HEK293 (cell line): ENCODE results near the gene PRICKLE1.

Source experiments
- GLI2 ChIP-seq: fragments of 450-650 bp; formaldehyde crosslinking; IDR thresholded peaks from 2 replicates; pipeline ENCODE4; 2017; ENCODE audit warnings: missing biosample characterization, missing genetic modification characterization, low read depth, borderline replicate concordance
- HOXC10 ChIP-seq: sonication (generic); formaldehyde crosslinking; IDR thresholded peaks from 2 replicates; pipeline ENCODE4 v1.8.1; 2023; ENCODE audit warnings: mild to moderate bottlenecking, missing genetic modification reagents
- KLF1 ChIP-seq: fragments of 450-650 bp; formaldehyde crosslinking; IDR thresholded peaks from 2 replicates; pipeline ENCODE4 v1.5.1; 2016; ENCODE audit warnings: missing biosample characterization, missing genetic modification characterization
- KLF16 ChIP-seq: fragments of 450-650 bp; formaldehyde crosslinking; IDR thresholded peaks from 2 replicates; pipeline ENCODE4 v1.5.1; 2017; ENCODE audit warnings: missing biosample characterization, missing genetic modification characterization
- REPIN1 ChIP-seq: fragments of 450-650 bp; formaldehyde crosslinking; IDR thresholded peaks from 2 replicates; pipeline ENCODE4 v1.5.1; 2017; ENCODE audit warnings: missing biosample characterization, missing genetic modification characterization, low read depth
- SCRT1 ChIP-seq: fragments of 450-650 bp; formaldehyde crosslinking; IDR thresholded peaks from 2 replicates; pipeline ENCODE4 v1.5.1; 2016; ENCODE audit warnings: missing biosample characterization, missing genetic modification characterization, borderline replicate concordance
- SP2 ChIP-seq: fragments of 450-650 bp; formaldehyde crosslinking; IDR thresholded peaks from 2 replicates; pipeline ENCODE4 v1.5.1; 2016; ENCODE audit warnings: missing biosample characterization, missing genetic modification characterization
- SP7 ChIP-seq: fragments of 450-650 bp; formaldehyde crosslinking; IDR thresholded peaks from 2 replicates; pipeline ENCODE4 v1.5.1; 2016; ENCODE audit warnings: missing biosample characterization, missing genetic modification characterization
- ZBTB17 ChIP-seq: fragments of 450-650 bp; formaldehyde crosslinking; IDR thresholded peaks from 2 replicates; pipeline ENCODE4 v1.5.1; 2016; ENCODE audit warnings: missing biosample characterization, missing genetic modification characterization
- ZBTB7A ChIP-seq: fragments of 450-650 bp; formaldehyde crosslinking; IDR thresholded peaks from 2 replicates; pipeline ENCODE4 v1.5.1; 2016; ENCODE audit warnings: low read depth, missing biosample characterization, missing genetic modification characterization
- ZFP69B ChIP-seq: fragments of 450-650 bp; formaldehyde crosslinking; IDR thresholded peaks from 2 replicates; pipeline ENCODE4 v1.5.1; 2016; ENCODE audit warnings: missing biosample characterization, missing genetic modification characterization
- ZNF114 ChIP-seq: fragments of 450-650 bp; formaldehyde crosslinking; IDR thresholded peaks from 2 replicates; pipeline ENCODE4 v1.5.0; 2017; ENCODE audit warnings: missing biosample characterization, missing genetic modification characterization
- ZNF23 ChIP-seq: fragments of 450-650 bp; formaldehyde crosslinking; IDR thresholded peaks from 2 replicates; pipeline ENCODE4 v1.5.1; 2016; ENCODE audit warnings: missing biosample characterization, missing genetic modification characterization, borderline replicate concordance
- ZNF274 ChIP-seq, 2 experiments: fragments of 200-500 bp in 1 of 2; fragments of 450-650 bp in 1 of 2; sonication (Bioruptor generic) in 1 of 2; formaldehyde crosslinking in 1 of 2; IDR thresholded peaks; 2 replicates each; pipeline versions ENCODE4 v1.5.1 to v1.6.1; 2014 to 2016; ENCODE audit warnings: borderline replicate concordance in 1 of 2, inconsistent platforms in 1 of 2, low read length in 1 of 2, missing biosample characterization in 1 of 2, missing genetic modification characterization in 1 of 2
- ZNF350 ChIP-seq: fragments of 450-650 bp; formaldehyde crosslinking; IDR thresholded peaks from 2 replicates; pipeline ENCODE4 v1.5.0; 2017; ENCODE audit warnings: missing biosample characterization, mild to moderate bottlenecking, missing genetic modification characterization
- ZNF394 ChIP-seq: fragments of 450-650 bp; formaldehyde crosslinking; IDR thresholded peaks from 2 replicates; pipeline ENCODE4 v1.5.1; 2016; ENCODE audit warnings: missing biosample characterization, missing genetic modification characterization, mild to moderate bottlenecking, moderate library complexity, borderline replicate concordance
- ZNF404 ChIP-seq: fragments of 450-650 bp; formaldehyde crosslinking; IDR thresholded peaks from 2 replicates; pipeline ENCODE4 v1.5.1; 2017; ENCODE audit warnings: missing biosample characterization, missing genetic modification characterization
- ZNF416 ChIP-seq: fragments of 450-650 bp; formaldehyde crosslinking; IDR thresholded peaks from 2 replicates; pipeline ENCODE4 v1.5.1; 2016; ENCODE audit warnings: missing biosample characterization, missing genetic modification characterization
- ZNF423 ChIP-seq: fragments of 450-650 bp; formaldehyde crosslinking; IDR thresholded peaks from 2 replicates; pipeline ENCODE4 v1.5.1; 2016; ENCODE audit warnings: missing biosample characterization, missing genetic modification characterization
- ZNF433 ChIP-seq: fragments of 450-650 bp; formaldehyde crosslinking; IDR thresholded peaks from 2 replicates; pipeline ENCODE4 v1.5.1; 2016; ENCODE audit warnings: missing biosample characterization, missing genetic modification characterization, low read depth
- ZNF449 ChIP-seq: fragments of 450-650 bp; formaldehyde crosslinking; IDR thresholded peaks from 2 replicates; pipeline ENCODE4 v1.5.1; 2017; ENCODE audit warnings: missing biosample characterization, mild to moderate bottlenecking, missing genetic modification characterization, moderate library complexity
- ZNF513 ChIP-seq: fragments of 450-650 bp; IDR thresholded peaks from 2 replicates; pipeline ENCODE4 v1.5.1; 2018; ENCODE audit warnings: missing biosample characterization, missing genetic modification characterization
- ZNF514 ChIP-seq: fragments of 450-650 bp; formaldehyde crosslinking; IDR thresholded peaks from 2 replicates; pipeline ENCODE4 v1.5.1; 2016; ENCODE audit warnings: missing biosample characterization, missing genetic modification characterization
- ZNF544 ChIP-seq: fragments of 450-650 bp; formaldehyde crosslinking; IDR thresholded peaks from 2 replicates; pipeline ENCODE4 v1.5.0; 2017; ENCODE audit warnings: missing biosample characterization, missing genetic modification characterization
- ZNF558 ChIP-seq: fragments of 450-650 bp; formaldehyde crosslinking; IDR thresholded peaks from 2 replicates; pipeline ENCODE4 v1.5.1; 2016; ENCODE audit warnings: missing biosample characterization, missing genetic modification characterization
- ZNF629 ChIP-seq: fragments of 450-650 bp; formaldehyde crosslinking; IDR thresholded peaks from 2 replicates; pipeline ENCODE4 v1.5.1; 2017; ENCODE audit warnings: missing biosample characterization, missing genetic modification characterization
- ZNF639 ChIP-seq: fragments of 450-650 bp; formaldehyde crosslinking; IDR thresholded peaks from 2 replicates; pipeline ENCODE4 v1.5.1; 2016; ENCODE audit warnings: missing biosample characterization, missing genetic modification characterization
- ZNF664 ChIP-seq: fragments of 450-650 bp; formaldehyde crosslinking; IDR thresholded peaks from 2 replicates; pipeline ENCODE4 v1.5.1; 2016; ENCODE audit warnings: missing biosample characterization, missing genetic modification characterization
- ZNF677 ChIP-seq: fragments of 450-650 bp; IDR thresholded peaks from 2 replicates; pipeline ENCODE4 v1.5.0; 2018; ENCODE audit warnings: missing biosample characterization, mild to moderate bottlenecking, missing genetic modification characterization, moderate library complexity
- ZNF707 ChIP-seq: fragments of 450-650 bp; formaldehyde crosslinking; IDR thresholded peaks from 2 replicates; pipeline ENCODE4 v1.5.1; 2016; ENCODE audit warnings: missing biosample characterization, missing genetic modification characterization
- ZNF785 ChIP-seq: fragments of 450-650 bp; formaldehyde crosslinking; IDR thresholded peaks from 2 replicates; pipeline ENCODE4 v1.5.1; 2016; ENCODE audit warnings: missing biosample characterization, missing genetic modification characterization
- ZSCAN16 ChIP-seq: fragments of 450-650 bp; formaldehyde crosslinking; IDR thresholded peaks from 2 replicates; pipeline ENCODE4 v1.5.1; 2016; ENCODE audit warnings: missing biosample characterization, missing genetic modification characterization
- ZSCAN18 ChIP-seq: fragments of 450-650 bp; formaldehyde crosslinking; IDR thresholded peaks from 2 replicates; pipeline ENCODE4 v1.5.1; 2016; ENCODE audit warnings: missing biosample characterization, missing genetic modification characterization
- TF ChIP-seq, protein P1 (sequence below): fragments of 450-650 bp; formaldehyde crosslinking; IDR thresholded peaks from 2 replicates; pipeline ENCODE4 v1.5.1; 2016; ENCODE audit warnings: missing biosample characterization, missing genetic modification characterization

Gene PRICKLE1

DNA sequence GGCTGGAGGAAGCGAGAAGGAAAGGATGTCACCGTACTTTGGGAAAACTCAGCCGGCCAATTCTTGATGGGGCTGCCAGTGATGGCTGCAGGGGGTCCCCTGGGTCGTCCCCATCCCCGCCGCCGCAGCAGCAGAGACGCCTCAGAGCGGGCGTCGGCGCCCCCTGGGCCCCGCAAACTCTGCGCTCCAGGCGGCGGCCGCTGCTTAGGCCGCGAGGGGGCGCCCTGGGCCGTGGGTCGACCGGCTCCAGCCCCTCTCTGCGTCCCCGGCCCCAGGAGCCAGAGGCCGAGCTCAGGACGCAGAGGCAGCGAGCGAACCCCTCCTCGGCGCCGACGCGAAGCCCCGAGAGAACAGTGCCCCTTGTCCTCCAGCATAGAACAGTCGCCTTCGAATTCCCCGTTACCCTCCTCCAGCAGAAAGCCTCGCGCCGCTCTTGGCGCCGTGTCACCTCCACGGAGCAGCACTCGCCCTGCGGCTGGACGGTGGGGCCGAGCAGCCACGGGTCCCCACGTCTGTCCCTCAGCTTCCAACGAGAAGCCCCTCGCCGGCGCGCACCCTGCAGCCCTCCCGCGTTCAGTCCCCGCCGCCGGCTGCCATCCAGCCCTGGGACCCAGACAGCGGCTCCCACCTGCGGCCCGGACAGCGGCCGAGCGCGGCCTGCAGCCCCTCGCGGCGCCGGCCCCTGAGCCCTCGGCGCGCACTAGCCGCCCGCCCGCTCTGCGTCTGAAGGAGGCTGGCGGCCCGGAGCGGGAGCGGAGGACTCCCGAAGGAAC is 106.6 kb downstream of the PRICKLE1 start (continued):
- TF ChIP-seq ZNF423 (tag by site-specific recombination) (no peak), ZNF558 (tag by site-specific recombination) (no peak), ZBTB7A (tag by site-specific recombination) (peak; percentile 76), ZNF707 (no peak), ZSCAN16 (no peak), SP7 (peak; percentile 59), HOXC10 (CRISPR knock-in tag) (0 out of 2 replicates have a peak, but pooled peaks have one; percentile 29), ZNF664 (tag by site-specific recombination) (no peak), ZNF514 (tag by site-specific recombination) (no peak), ZNF433 (tag by site-specific recombination) (no peak), ZNF785 (tag by site-specific recombination) (no peak), SCRT1 (no peak), SP2 (tag by site-specific recombination) (no peak), REPIN1 (tag by site-specific recombination) (no peak), ZNF449 (tag by site-specific recombination) (no peak; the same call in 1 of the 2 replicates), KLF1 (tag by site-specific recombination) (no peak; the same call in 1 of the 2 replicates), ZNF274 (IDR thresholded peaks at IDR 0.05; ENCODE audit: low read length) (no peak), ZNF274 (tag by site-specific recombination; IDR thresholded peaks at IDR 0.05; ENCODE audit: borderline replicate concordance) (no peak), ZNF544 (no peak), ZNF629 (tag by site-specific recombination) (no peak; the same call in 1 of the 2 replicates), ZNF639 (tag by site-specific recombination) (no peak), ZNF677 (tag by site-specific recombination) (no peak), ZNF416 (no peak), ZNF404 (tag by site-specific recombination) (no peak), ZNF394 (tag by site-specific recombination) (no peak), GLI2 (tag by site-specific recombination) (no peak), ZNF23 (tag by site-specific recombination) (no peak), ZNF114 (tag by site-specific recombination) (no peak), ZNF350 (no peak), ZFP69B (tag by site-specific recombination) (peak; percentile 72; the same call in 1 of the 2 replicates), ZSCAN18 (tag by site-specific recombination) (no peak), KLF16 (tag by site-specific recombination) (no peak), ZBTB17 (tag by site-specific recombination) (peak; percentile 79), ZNF513 (tag by site-specific recombination) (no peak)
- TF ChIP-seq, protein P1, sequence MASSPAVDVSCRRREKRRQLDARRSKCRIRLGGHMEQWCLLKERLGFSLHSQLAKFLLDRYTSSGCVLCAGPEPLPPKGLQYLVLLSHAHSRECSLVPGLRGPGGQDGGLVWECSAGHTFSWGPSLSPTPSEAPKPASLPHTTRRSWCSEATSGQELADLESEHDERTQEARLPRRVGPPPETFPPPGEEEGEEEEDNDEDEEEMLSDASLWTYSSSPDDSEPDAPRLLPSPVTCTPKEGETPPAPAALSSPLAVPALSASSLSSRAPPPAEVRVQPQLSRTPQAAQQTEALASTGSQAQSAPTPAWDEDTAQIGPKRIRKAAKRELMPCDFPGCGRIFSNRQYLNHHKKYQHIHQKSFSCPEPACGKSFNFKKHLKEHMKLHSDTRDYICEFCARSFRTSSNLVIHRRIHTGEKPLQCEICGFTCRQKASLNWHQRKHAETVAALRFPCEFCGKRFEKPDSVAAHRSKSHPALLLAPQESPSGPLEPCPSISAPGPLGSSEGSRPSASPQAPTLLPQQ (tag by site-specific recombination) = peak; percentile 81
